Keratinocyte (primary cell): ENCODE measurements around the gene BID. TPM values are rescaled to one million over a fixed set of nuclear protein-coding genes. Genes with fewer than 3 reads are reported as not detected.

Experiments
- DNase-seq: peaks from one replicate; pipeline ENCODE4 v3.0.0-alpha.2; 2011; ENCODE audit warnings: low read depth, missing footprints, low spot score
- FAIRE-seq: peaks from 2 replicates; lab custom pipeline; 2011; peaks lifted over from hg19 to GRCh38; lab: Jason Lieb, UNC
- H2AFZ ChIP-seq: 2 replicates; pipeline ENCODE4 v1.6.0; 2012; ENCODE audit warnings: low read length, control low read depth, inconsistent platforms; ENCODE audit not compliant: control insufficient read depth
- H3K27ac ChIP-seq: 2 replicates; pipeline ENCODE4 v1.5.1; 2011; ENCODE audit warnings: low read length; ENCODE audit not compliant: control insufficient read depth, insufficient read depth
- H3K27me3 ChIP-seq: 3 replicates; pipeline ENCODE4 v1.6.0; 2011; ENCODE audit warnings: low read length; ENCODE audit not compliant: control insufficient read depth, insufficient read depth; ENCODE audit errors: extremely low read depth
- H3K36me3 ChIP-seq, 2 experiments: 2 replicates in 1 of 2; 3 replicates in 1 of 2; pipeline ENCODE4 v1.5.1; 2011; ENCODE audit warnings: low read length in 2 of 2, mild to moderate bottlenecking in 1 of 2; ENCODE audit not compliant: control insufficient read depth in 2 of 2, insufficient read depth in 2 of 2; ENCODE audit errors: extremely low read depth in 1 of 2
- H3K4me1 ChIP-seq: 3 replicates; pipeline ENCODE4 v1.5.1; 2011; ENCODE audit warnings: low read length; ENCODE audit not compliant: control insufficient read depth, insufficient read depth; ENCODE audit errors: extremely low read depth
- H3K4me2 ChIP-seq: 3 replicates; pipeline ENCODE4 v1.6.0; 2011; ENCODE audit warnings: low read depth, low read length; ENCODE audit not compliant: control insufficient read depth, insufficient read depth; ENCODE audit errors: extremely low read depth
- H3K4me3 ChIP-seq, 3 experiments: fragments of 200-600 bp in 1 of 3; sonication (generic) in 1 of 3; 2 replicates in 2 of 3; 3 replicates in 1 of 3; pipeline ENCODE4 v1.5.1; 2011 to 2016; ENCODE audit warnings: low read length in 3 of 3, mild to moderate bottlenecking in 3 of 3, control low read depth in 2 of 3, inconsistent platforms in 1 of 3, low read depth in 1 of 3, mixed read lengths in 1 of 3, mixed run types in 1 of 3, moderate library complexity in 1 of 3; ENCODE audit not compliant: control insufficient read depth in 2 of 3, insufficient read depth in 2 of 3; ENCODE audit errors: extremely low read depth in 1 of 3
- H3K79me2 ChIP-seq: 2 replicates; pipeline ENCODE4 v1.6.0; 2012; ENCODE audit warnings: low read length; ENCODE audit not compliant: control insufficient read depth, insufficient read depth
- H3K9ac ChIP-seq: 3 replicates; pipeline ENCODE4 v1.6.0; 2011; ENCODE audit warnings: low read length; ENCODE audit not compliant: control insufficient read depth, insufficient read depth; ENCODE audit errors: extremely low read depth
- H3K9me1 ChIP-seq: 3 replicates; pipeline ENCODE4 v1.6.0; 2011; ENCODE audit warnings: low read length; ENCODE audit not compliant: control insufficient read depth, insufficient read depth; ENCODE audit errors: extremely low read depth
- H3K9me3 ChIP-seq: 2 replicates; pipeline ENCODE4 v1.5.1; 2012; ENCODE audit warnings: low read depth, low read length; ENCODE audit not compliant: control insufficient read depth
- H4K20me1 ChIP-seq: 3 replicates; pipeline ENCODE4 v1.6.0; 2011; ENCODE audit warnings: low read length; ENCODE audit not compliant: control insufficient read depth, insufficient read depth; ENCODE audit errors: extremely low read depth
- EZH2 ChIP-seq: IDR thresholded peaks from one replicate; pipeline ENCODE4 v1.6.1; 2012; ENCODE audit warnings: inconsistent platforms, mild to moderate bottlenecking, low read length, moderate library complexity
- dilution Hi-C: fragments of 300-500 bp; cut with MboI; formaldehyde crosslinking; loops from one replicate; pipeline ENCODE4 v1.7.0; 2020; ENCODE audit warnings: low sequenced_read_pairs; ENCODE audit not compliant: extremely low pct_ligation_motif_present
- polyA plus RNA-seq, 5 experiments: library from polyadenylated mRNA; depleted of rRNA in 3 of 5; stranded (reverse) in 3 of 5; stranded (forward) in 1 of 5; unstranded in 1 of 5; fragments of >200 nt; gene quantifications; 1 replicate in 1 of 5; 2 replicates in 3 of 5; 3 replicates in 1 of 5; pipeline versions ENCODE4 v1.2.1 to v1.2.3, GENCODE V29; 2011 to 2012; ENCODE audit warnings: missing spikeins in 2 of 5, low read depth in 1 of 5, low replicate concordance in 1 of 5
- TF ChIP-seq, protein P1 (sequence below), 3 experiments: IDR thresholded peaks in 1 of 3; conservative IDR thresholded peaks in 1 of 3; optimal IDR thresholded peaks in 1 of 3; 2 replicates in 2 of 3; 3 replicates in 1 of 3; pipeline versions ENCODE3 to v1.5.1; 2011; ENCODE audit warnings: low read length in 3 of 3, mild to moderate bottlenecking in 3 of 3, moderate library complexity in 2 of 3, control low read depth in 1 of 3, inconsistent platforms in 1 of 3; ENCODE audit not compliant: insufficient read depth in 2 of 3; ENCODE audit errors: extremely low read depth in 1 of 3

BID gene
- polyA plus RNA-seq, 1 donor (not counting 4 experiments of a cell fraction or from before 2014, with no cell fraction given): 46.0 TPM

GRCh38 chr22:17695986-17696385 lies 78.3 kb downstream of the BID start:
- H2AFZ ChIP-seq: no peak overlapping the region
- no peak overlapping the region for H3K4me3 ChIP-seq
- H3K27ac ChIP-seq: no peak overlapping the region
- no peaks in the 10 kb centered on the region for H3K4me1 ChIP-seq
- peaks cover 4 to 15% of the 10 kb centered on the region in 2 experiments for H3K36me3 ChIP-seq
- dilution Hi-C loops: no loop called here
- no peak overlapping the region for H3K9ac ChIP-seq
- H3K4me2 ChIP-seq: no peak overlapping the region
- no peaks in the 10 kb centered on the region for H3K9me3 ChIP-seq
- no peak for FAIRE-seq
- H4K20me1 ChIP-seq: no peaks in the 10 kb centered on the region
- no peaks in the 10 kb centered on the region for H3K9me1 ChIP-seq
- DNase-seq: no peak
- H3K79me2 ChIP-seq: peaks cover 7% of the 10 kb centered on the region
- no peaks in the 10 kb centered on the region for H3K27me3 ChIP-seq
- no peak for TF ChIP-seq EZH2
- TF ChIP-seq, protein P1, sequence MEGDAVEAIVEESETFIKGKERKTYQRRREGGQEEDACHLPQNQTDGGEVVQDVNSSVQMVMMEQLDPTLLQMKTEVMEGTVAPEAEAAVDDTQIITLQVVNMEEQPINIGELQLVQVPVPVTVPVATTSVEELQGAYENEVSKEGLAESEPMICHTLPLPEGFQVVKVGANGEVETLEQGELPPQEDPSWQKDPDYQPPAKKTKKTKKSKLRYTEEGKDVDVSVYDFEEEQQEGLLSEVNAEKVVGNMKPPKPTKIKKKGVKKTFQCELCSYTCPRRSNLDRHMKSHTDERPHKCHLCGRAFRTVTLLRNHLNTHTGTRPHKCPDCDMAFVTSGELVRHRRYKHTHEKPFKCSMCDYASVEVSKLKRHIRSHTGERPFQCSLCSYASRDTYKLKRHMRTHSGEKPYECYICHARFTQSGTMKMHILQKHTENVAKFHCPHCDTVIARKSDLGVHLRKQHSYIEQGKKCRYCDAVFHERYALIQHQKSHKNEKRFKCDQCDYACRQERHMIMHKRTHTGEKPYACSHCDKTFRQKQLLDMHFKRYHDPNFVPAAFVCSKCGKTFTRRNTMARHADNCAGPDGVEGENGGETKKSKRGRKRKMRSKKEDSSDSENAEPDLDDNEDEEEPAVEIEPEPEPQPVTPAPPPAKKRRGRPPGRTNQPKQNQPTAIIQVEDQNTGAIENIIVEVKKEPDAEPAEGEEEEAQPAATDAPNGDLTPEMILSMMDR (optimal IDR thresholded peaks at IDR 0.05 in 1 of 3, IDR thresholded peaks at IDR 0.05 in 1 of 3, conservative IDR thresholded peaks at IDR 0.05 in 1 of 3; ENCODE audit: extremely low read depth in 1 of 3, insufficient read depth in 2 of 3, low read length in 3 of 3): no peak

DNA sequence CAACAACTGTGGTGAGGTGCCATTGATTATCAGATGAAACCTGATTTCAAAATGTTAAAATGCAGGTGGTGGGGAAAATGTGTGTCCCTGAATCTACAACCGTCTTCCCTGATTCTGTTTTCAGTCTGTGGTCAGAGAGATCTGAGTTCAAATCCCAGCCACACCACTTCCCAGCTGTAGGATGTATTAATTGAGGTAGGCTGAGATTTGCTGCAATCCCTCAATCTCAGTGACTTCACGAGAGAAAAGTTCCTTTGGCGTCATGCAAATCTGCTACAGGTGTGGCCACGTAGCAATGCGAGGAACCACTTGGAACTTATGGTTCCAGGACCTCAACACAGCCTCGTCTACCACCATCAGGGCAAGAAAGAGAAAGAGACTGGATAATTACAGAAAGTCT lies 79.5 kb downstream of the BID start:
- no peaks in the 10 kb centered on the region for H3K9me3 ChIP-seq
- no peak overlapping the region for H3K27ac ChIP-seq
- H2AFZ ChIP-seq: no peak overlapping the region
- H3K4me2 ChIP-seq: no peak overlapping the region
- no peaks in the 10 kb centered on the region for H4K20me1 ChIP-seq
- FAIRE-seq: no peak
- dilution Hi-C loops: no loop called here
- TF ChIP-seq EZH2: no peak
- TF ChIP-seq, protein P1 (optimal IDR thresholded peaks at IDR 0.05 in 1 of 3, IDR thresholded peaks at IDR 0.05 in 1 of 3, conservative IDR thresholded peaks at IDR 0.05 in 1 of 3; ENCODE audit: extremely low read depth in 1 of 3, insufficient read depth in 2 of 3, low read length in 3 of 3): no peak
- H3K36me3 ChIP-seq: peaks cover 4 to 12% of the 10 kb centered on the region in 2 experiments
- H3K79me2 ChIP-seq: peaks cover 6% of the 10 kb centered on the region
- H3K27me3 ChIP-seq: no peaks in the 10 kb centered on the region
- no peaks in the 10 kb centered on the region for H3K4me1 ChIP-seq
- H3K9me1 ChIP-seq: no peaks in the 10 kb centered on the region
- no peak overlapping the region for H3K4me3 ChIP-seq
- no peak for DNase-seq
- H3K9ac ChIP-seq: no peak overlapping the region
